Body of pancreas (tissue), 4 donors: ENCODE measurements around the gene FADS1.

ENCODE experiments used
- CTCF ChIP-seq, 7 experiments: fragments of 450-650 bp in 4 of 7; fragments of 200-600 bp in 3 of 7; sonication (generic) in 3 of 7; IDR thresholded peaks; one replicate each; pipeline ENCODE4 v1.5.1; 2016 to 2019; ENCODE audit warnings: antibody characterized with exemption in 7 of 7
- POLR2A ChIP-seq, 3 donors: fragments of 450-650 bp; IDR thresholded peaks; one replicate each; pipeline ENCODE4 v1.6.1; 2016; ENCODE audit warnings: antibody characterized with exemption in 3 of 3, mild to moderate bottlenecking in 2 of 3

- TF ChIP-seq CTCF (IDR thresholded peaks at IDR 0.05) (no peak), POLR2A (IDR thresholded peaks at IDR 0.05) (no peak)
Measured at GRCh38 chr11:61771195-61771894, 45.5 kb downstream of the FADS1 start.
